ENCODE measurements around the gene MTCL1.

MTCL1 gene

GRCh38 chr18:8833480-8833879 is 128.1 kb downstream of the MTCL1 start:
- DNase-seq (ENCODE audit: low spot score) = no peak
- no peak for TF ChIP-seq CTCF (IDR thresholded peaks at IDR 0.05; ENCODE audit: borderline replicate concordance, control extremely low read depth, extremely low read depth, insufficient read depth, missing control alignments)
- in situ Hi-C loops (cut with MboI; ENCODE audit: low sequenced_read_pairs, unreplicated experiment) = no loop called here

GRCh38 chr18:8834881-8835280 is 129.5 kb downstream of the MTCL1 start:
- TF ChIP-seq CTCF (IDR thresholded peaks at IDR 0.05; ENCODE audit: borderline replicate concordance, control extremely low read depth, extremely low read depth, insufficient read depth, missing control alignments) = no peak
- DNase-seq (ENCODE audit: low spot score) = no peak
- in situ Hi-C loops (cut with MboI; ENCODE audit: low sequenced_read_pairs, unreplicated experiment) = no loop called here

- in situ Hi-C loops (cut with MboI; ENCODE audit: low sequenced_read_pairs, unreplicated experiment) = no loop called here
- no peak for DNase-seq (ENCODE audit: low spot score)
- no peak for TF ChIP-seq CTCF (IDR thresholded peaks at IDR 0.05; ENCODE audit: borderline replicate concordance, control extremely low read depth, extremely low read depth, insufficient read depth, missing control alignments)
Measured at GRCh38 chr18:8835521-8835953, 130.2 kb downstream of the MTCL1 start.

GRCh38 chr18:8839281-8839680 is 133.9 kb downstream of the MTCL1 start:
- DNase-seq (ENCODE audit: low spot score) = no peak
- in situ Hi-C loops (cut with MboI; ENCODE audit: low sequenced_read_pairs, unreplicated experiment) = no loop called here
- TF ChIP-seq CTCF (IDR thresholded peaks at IDR 0.05; ENCODE audit: borderline replicate concordance, control extremely low read depth, extremely low read depth, insufficient read depth, missing control alignments) = no peak

GRCh38 chr18:8841781-8842485 is 136.6 kb downstream of the MTCL1 start:
- DNase-seq (ENCODE audit: low spot score) = no peak
- in situ Hi-C loops (cut with MboI; ENCODE audit: low sequenced_read_pairs, unreplicated experiment) = no loop called here
- no peak for TF ChIP-seq CTCF (IDR thresholded peaks at IDR 0.05; ENCODE audit: borderline replicate concordance, control extremely low read depth, extremely low read depth, insufficient read depth, missing control alignments)

- TF ChIP-seq CTCF (IDR thresholded peaks at IDR 0.05; ENCODE audit: borderline replicate concordance, control extremely low read depth, extremely low read depth, insufficient read depth, missing control alignments) = no peak
- no peak for DNase-seq (ENCODE audit: low spot score)
- in situ Hi-C loops (cut with MboI; ENCODE audit: low sequenced_read_pairs, unreplicated experiment) = no loop called here
Measured at GRCh38 chr18:8842506-8842905, 137.2 kb downstream of the MTCL1 start.

All from GM13976 (cell line).